GM12878 (cell line): Measurements from ENCODE around the gene PNMA1. TPM values are rescaled to one million over a fixed set of nuclear protein-coding genes. Genes with fewer than 3 reads are reported as not detected.

Experiments used
- ATAC-seq: fragments of 200-7000 bp; cut with Tn5 transposase; 3 replicates; pipeline ENCODE4 v1.9.1; 2020; ENCODE audit warnings: mild to moderate bottlenecking, moderate library complexity
- BruUV-seq: library from RNA; stranded (reverse); fragments of 400-500 nt; replicated peaks from 2 replicates; lab custom pipeline; 2021; lab: Mats Ljungman, UMichigan
- CTCF ChIA-PET: fragments of 300-600 bp; sonication (Branson Sonifier 250); formaldehyde crosslinking; extraction: SDS; loops from one replicate; lab custom pipeline; 2021; ENCODE audit warnings: inconsistent platforms; lab: Yijun Ruan, JAX
- POLR2A ChIA-PET: fragments of 350-600 bp; formaldehyde crosslinking; extraction: SDS; loops from one replicate; lab custom pipeline; 2021; ENCODE audit warnings: inconsistent platforms; lab: Charles Lee
- RAD21 ChIA-PET: fragments of 300-600 bp; sonication (Branson Sonifier 250); formaldehyde crosslinking; loops from one replicate; lab custom pipeline; 2023; ENCODE audit warnings: antibody characterized with exemption; ENCODE audit not compliant: unreplicated experiment; lab: Charles Lee
- SMC1A ChIA-PET: fragments of 300-600 bp; sonication (Branson Sonifier 250); formaldehyde crosslinking; loops from one replicate; lab custom pipeline; 2023; ENCODE audit not compliant: unreplicated experiment, uncharacterized antibody; lab: Charles Lee
- DNase-seq: peaks from one replicate; pipeline ENCODE4 v3.0.0-alpha.2; 2011; ENCODE audit warnings: low read depth, low spot score
- FAIRE-seq: peaks from 3 replicates; lab custom pipeline; 2011; peaks lifted over from hg19 to GRCh38; lab: Jason Lieb, UNC
- H2AFZ ChIP-seq: 2 replicates; pipeline ENCODE4 v1.6.0; 2011; ENCODE audit warnings: low read depth, low read length, control low read depth; ENCODE audit not compliant: control insufficient read depth
- H3K27ac ChIP-seq: 2 replicates; pipeline ENCODE4 v1.5.1; 2011; ENCODE audit warnings: control low read depth; ENCODE audit not compliant: control insufficient read depth, insufficient read depth
- H3K27me3 ChIP-seq, 2 experiments: replicated peaks in 1 of 2; 2 replicates each; pipeline versions ENCODE4 v1.6.0 to v1.6.1; 2011; ENCODE audit warnings: low read length in 1 of 2; ENCODE audit not compliant: control insufficient read depth in 2 of 2, insufficient read depth in 2 of 2
- H3K36me3 ChIP-seq, 2 experiments: 2 replicates each; pipeline ENCODE4 v1.5.1; 2011; ENCODE audit warnings: low read length in 1 of 2; ENCODE audit not compliant: control insufficient read depth in 2 of 2, insufficient read depth in 2 of 2
- H3K4me1 ChIP-seq: 2 replicates; pipeline ENCODE4 v1.6.1; 2011; ENCODE audit warnings: mild to moderate bottlenecking, low read length, moderate library complexity, mixed read lengths; ENCODE audit not compliant: control insufficient read depth, insufficient read depth
- H3K4me2 ChIP-seq: 2 replicates; pipeline ENCODE4 v1.6.0; 2011; ENCODE audit warnings: control low read depth; ENCODE audit not compliant: control insufficient read depth, insufficient read depth
- H3K4me3 ChIP-seq: fragments of 200-600 bp; sonication (generic); 2 replicates; pipeline ENCODE4 v1.5.1; 2016
- H3K79me2 ChIP-seq: 2 replicates; pipeline ENCODE4 v1.6.0; 2011; ENCODE audit warnings: low read length; ENCODE audit not compliant: control insufficient read depth, insufficient read depth
- H3K9ac ChIP-seq: 2 replicates; pipeline ENCODE4 v1.8.0; 2011; ENCODE audit warnings: low read length, control low read depth, mixed read lengths; ENCODE audit not compliant: control insufficient read depth, insufficient read depth
- H3K9me3 ChIP-seq: replicated peaks from 3 replicates; pipeline ENCODE4 v1.5.1; 2011; ENCODE audit warnings: mild to moderate bottlenecking, low read length; ENCODE audit not compliant: control insufficient read depth, insufficient read depth
- H4K20me1 ChIP-seq: 2 replicates; pipeline ENCODE4 v1.6.0; 2011; ENCODE audit not compliant: control insufficient read depth, insufficient read depth
- ATF7 ChIP-seq: fragments of 450-650 bp; IDR thresholded peaks from 2 replicates; pipeline ENCODE4 v1.6.1; 2016; ENCODE audit warnings: low read depth, mild to moderate bottlenecking
- BHLHE40 ChIP-seq, 2 experiments: fragments of 450-650 bp in 1 of 2; IDR thresholded peaks; 2 replicates each; pipeline ENCODE4 v1.6.1; 2011 to 2017; ENCODE audit warnings: low read depth in 2 of 2, borderline replicate concordance in 1 of 2, improper control_type of control experiment in 1 of 2, low read length in 1 of 2, mild to moderate bottlenecking in 1 of 2
- CTCF ChIP-seq, 3 experiments: IDR thresholded peaks in 2 of 3; conservative IDR thresholded peaks in 1 of 3; 2 replicates each; pipeline ENCODE4 v1.5.1; 2011; ENCODE audit warnings: low read depth in 3 of 3, low read length in 3 of 3, mild to moderate bottlenecking in 3 of 3, control low read depth in 2 of 3, moderate library complexity in 2 of 3, inconsistent platforms in 1 of 3, mixed read lengths in 1 of 3; ENCODE audit not compliant: control insufficient read depth in 2 of 3, insufficient read depth in 1 of 3; ENCODE audit errors: extremely low read depth in 1 of 3
- SRF ChIP-seq, 2 experiments: IDR thresholded peaks; 2 replicates each; pipeline ENCODE4 v1.6.1; 2011; ENCODE audit warnings: low read depth in 2 of 2, low read length in 2 of 2, mild to moderate bottlenecking in 1 of 2, moderate library complexity in 1 of 2
- TAF1 ChIP-seq: IDR thresholded peaks from 2 replicates; pipeline ENCODE4 v1.6.1; 2011; ENCODE audit warnings: mild to moderate bottlenecking, low read depth, low read length, borderline replicate concordance
- TBL1XR1 ChIP-seq: IDR thresholded peaks from 2 replicates; pipeline ENCODE4 v1.6.1; 2012; ENCODE audit warnings: low read depth, low read length, improper control_type of control experiment
- WGBS: methylation state at CpG from one replicate; pipeline ENCODE4 v1.1.6; 2016; ENCODE audit warnings: low lambda C conversion rate; ENCODE audit not compliant: insufficient replicate concordance, insufficient coverage; ENCODE audit errors: missing lambda C conversion rate; 5-methylcytosine and 5-hydroxymethylcytosine counted together
- in situ Hi-C: fragments of 300-500 bp; cut with MboI; formaldehyde crosslinking; loops from 9 replicates; pipeline ENCODE4 v1.14.3; 2018; ENCODE audit warnings: mixed read lengths
- intact Hi-C: fragments of 100-400 bp; cut with micrococcal nuclease; formaldehyde crosslinking; loops from one replicate; pipeline ENCODE4 v1.14.2; 2022; ENCODE audit not compliant: unreplicated experiment
- polyA plus RNA-seq, 11 experiments: library from polyadenylated mRNA; depleted of rRNA in 4 of 11; unstranded in 6 of 11; stranded (reverse) in 5 of 11; fragments of >200 nt; fragmentation: Nextera tagmentation in 4 of 11; fragmentation: Illumina TruSeq in 1 of 11; extraction: Ambion mirVana in 4 of 11; extraction: Trizol in 1 of 11; gene quantifications; 1 replicate in 1 of 11; 2 replicates in 10 of 11; pipeline versions ENCODE4 v1.2.1 to v1.2.3, GENCODE V29; 2011 to 2016; ENCODE audit warnings: inconsistent platforms in 2 of 11, missing spikeins in 2 of 11, low read depth in 1 of 11
- total RNA-seq, 4 experiments: library from RNA; depleted of rRNA in 3 of 4; stranded (reverse); fragments of >200 nt in 3 of 4; fragmentation: Illumina TruSeq in 1 of 4; extraction: Trizol in 1 of 4; gene quantifications; 2 replicates each; pipeline versions ENCODE4 v1.2.1 to v1.2.3, GENCODE V29; 2013 to 2021
- TF ChIP-seq, protein P1 (sequence below): fragments of 450-650 bp; IDR thresholded peaks from 2 replicates; pipeline ENCODE4 v1.6.1; 2018; ENCODE audit warnings: mild to moderate bottlenecking, low read depth, moderate library complexity; ENCODE audit not compliant: partially characterized antibody

The PNMA1 gene
- total and polyA plus RNA-seq, 10 of the 15 experiments (the other 5 are each of a cell fraction or from before 2014, with no cell fraction given), result 1.8 to 39.3 (median 11.1) TPM

DNA sequence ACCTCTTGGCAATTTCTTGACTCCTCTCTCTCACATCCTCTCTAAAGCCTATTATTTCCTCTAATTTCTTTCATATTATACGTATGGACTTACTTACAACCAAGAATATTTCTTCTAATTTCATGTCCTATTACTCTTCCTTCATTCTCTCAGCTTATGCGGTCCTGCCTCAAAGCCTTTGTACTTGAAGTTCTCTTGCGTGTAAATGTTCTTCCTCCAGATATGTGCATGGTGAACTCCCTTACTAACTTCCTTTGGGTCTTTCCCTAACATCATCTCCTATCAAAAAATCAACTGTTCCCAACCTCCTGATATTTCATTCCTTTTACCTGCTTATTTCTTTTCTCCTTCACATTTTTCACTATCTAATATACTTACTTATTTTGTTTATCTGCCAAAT is 46.3 kb downstream of the PNMA1 start:
- intact Hi-C loops (no loop called here), in situ Hi-C loops (no loop called here)
- no peak for FAIRE-seq
- no peak for ATAC-seq
- Histone ChIP-seq H3K4me1 (no peaks in the 10 kb centered on the region; the same call in 1 of the 2 replicates), H3K4me3 (no peak overlapping the region), H3K9me3 (no peaks in the 10 kb centered on the region), H4K20me1 (no peaks in the 10 kb centered on the region), H3K4me2 (no peak overlapping the region), H2AFZ (no peak overlapping the region), H3K27ac (no peak overlapping the region), H3K79me2 (no peaks in the 10 kb centered on the region), H3K9ac (no peak overlapping the region), H3K36me3 (no peaks in the 10 kb centered on the region), H3K27me3 (no peaks in the 10 kb centered on the region)
- ChIA-PET SMC1A (interaction anchor here (0.7 kb wide), 1 partner anchor 10 kb away, joined by 3 read pairs; no protein-coding TSS in a partner anchor), POLR2A (no interaction called here), CTCF (interaction anchor here (1.1 to 1.3 kb wide), 2 partner anchors 66 to 159 kb away, joined by 3 to 4 read pairs; no protein-coding TSS in a partner anchor), RAD21 (no interaction called here)
- DNase-seq, result no peak
- WGBS, result 91% methylated on average over 3 of the region's 3 CpGs
- no peak for TF ChIP-seq TBL1XR1
- TF ChIP-seq ATF7, result no peak
- no peak for TF ChIP-seq BHLHE40 (IDR thresholded peaks at IDR 0.05; ENCODE audit: borderline replicate concordance in 1 of 2, low read depth in 2 of 2, low read length in 1 of 2)
- TF ChIP-seq, protein P1, sequence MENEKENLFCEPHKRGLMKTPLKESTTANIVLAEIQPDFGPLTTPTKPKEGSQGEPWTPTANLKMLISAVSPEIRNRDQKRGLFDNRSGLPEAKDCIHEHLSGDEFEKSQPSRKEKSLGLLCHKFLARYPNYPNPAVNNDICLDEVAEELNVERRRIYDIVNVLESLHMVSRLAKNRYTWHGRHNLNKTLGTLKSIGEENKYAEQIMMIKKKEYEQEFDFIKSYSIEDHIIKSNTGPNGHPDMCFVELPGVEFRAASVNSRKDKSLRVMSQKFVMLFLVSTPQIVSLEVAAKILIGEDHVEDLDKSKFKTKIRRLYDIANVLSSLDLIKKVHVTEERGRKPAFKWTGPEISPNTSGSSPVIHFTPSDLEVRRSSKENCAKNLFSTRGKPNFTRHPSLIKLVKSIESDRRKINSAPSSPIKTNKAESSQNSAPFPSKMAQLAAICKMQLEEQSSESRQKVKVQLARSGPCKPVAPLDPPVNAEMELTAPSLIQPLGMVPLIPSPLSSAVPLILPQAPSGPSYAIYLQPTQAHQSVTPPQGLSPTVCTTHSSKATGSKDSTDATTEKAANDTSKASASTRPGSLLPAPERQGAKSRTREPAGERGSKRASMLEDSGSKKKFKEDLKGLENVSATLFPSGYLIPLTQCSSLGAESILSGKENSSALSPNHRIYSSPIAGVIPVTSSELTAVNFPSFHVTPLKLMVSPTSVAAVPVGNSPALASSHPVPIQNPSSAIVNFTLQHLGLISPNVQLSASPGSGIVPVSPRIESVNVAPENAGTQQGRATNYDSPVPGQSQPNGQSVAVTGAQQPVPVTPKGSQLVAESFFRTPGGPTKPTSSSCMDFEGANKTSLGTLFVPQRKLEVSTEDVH, result no peak
- TF ChIP-seq SRF (IDR thresholded peaks at IDR 0.05; ENCODE audit: low read depth in 2 of 2, low read length in 2 of 2), result no peak
- TF ChIP-seq CTCF (IDR thresholded peaks at IDR 0.05 in 2 of 3, conservative IDR thresholded peaks at IDR 0.05 in 1 of 3; ENCODE audit: control insufficient read depth in 2 of 3, extremely low read depth in 1 of 3, insufficient read depth in 1 of 3, low read depth in 3 of 3, low read length in 3 of 3), result no peak
- no peak for TF ChIP-seq TAF1
- BruUV-seq, result no TSS peak
